Sigmoid colon (tissue), 4 donors: ENCODE results near the gene ADCY6.

Experiments used
- CTCF ChIP-seq, 4 experiments: fragments of 450-650 bp in 3 of 4; fragments of 200-600 bp in 1 of 4; IDR thresholded peaks; one replicate each; pipeline ENCODE4 v1.5.1; 2016 to 2019; ENCODE audit warnings: antibody characterized with exemption in 4 of 4, mild to moderate bottlenecking in 3 of 4, moderate library complexity in 2 of 4
- POLR2AphosphoS5 ChIP-seq, 4 donors: sonication (generic); formaldehyde crosslinking; IDR thresholded peaks; one replicate each; pipeline ENCODE4 v1.6.1; 2017; ENCODE audit warnings: antibody characterized with exemption in 4 of 4

DNA sequence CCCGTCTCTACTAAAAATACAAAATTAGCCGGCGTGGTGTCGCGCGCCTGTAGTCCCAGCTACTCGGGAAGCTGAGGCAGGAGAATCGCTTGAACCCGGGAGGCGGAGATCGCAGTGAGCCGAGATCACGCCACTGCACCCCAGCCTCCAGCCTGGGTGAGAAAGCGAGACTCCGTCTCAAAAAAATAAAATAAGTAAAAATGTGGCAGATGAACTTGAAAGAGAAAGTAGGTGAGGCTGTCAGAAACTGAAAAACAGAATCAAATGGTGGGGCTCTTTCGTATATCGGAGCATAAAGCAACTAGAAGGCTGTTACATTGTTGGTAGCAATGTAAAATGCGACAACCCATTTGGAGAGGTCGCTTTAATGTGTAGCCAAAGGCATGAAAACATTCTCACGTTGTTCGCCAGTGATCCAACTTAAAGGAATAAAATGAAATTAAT, 71.6 kb downstream of the ADCY6 start:
- TF ChIP-seq CTCF (IDR thresholded peaks at IDR 0.05) (no peak), POLR2AphosphoS5 (IDR thresholded peaks at IDR 0.05) (no peak)
